ENCODE results near the gene TRHDE. TPM values are rescaled to one million over a fixed set of nuclear protein-coding genes. Genes with fewer than 3 reads are reported as not detected.

The TRHDE gene
- polyA plus RNA-seq, 1 donor from 2014 or later, result not detected

GRCh38 chr12:72323881-72324280, 51.7 kb downstream of the TRHDE start:
- Mint-ChIP-seq H3K36me3 (no peaks in the 10 kb centered on the region), H3K4me3 (no peak overlapping the region), H3K4me1 (no peaks in the 10 kb centered on the region), H3K27me3 (no peaks in the 10 kb centered on the region), H3K9me3 (no peaks in the 10 kb centered on the region), H3K27ac (no peak overlapping the region)

- Mint-ChIP-seq H3K36me3 (no peaks in the 10 kb centered on the region), H3K4me1 (no peaks in the 10 kb centered on the region), H3K27me3 (no peaks in the 10 kb centered on the region), H3K27ac (no peak overlapping the region), H3K4me3 (no peak overlapping the region), H3K9me3 (peaks cover 0 to 1% (median 0%) of the 10 kb centered on the region in 3 donors)
Measured at GRCh38 chr12:72330301-72330700, 58.1 kb downstream of the TRHDE start.

GRCh38 chr12:72330784-72331183, 58.6 kb downstream of the TRHDE start:
- no peaks in the 10 kb centered on the region for H3K4me1 Mint-ChIP-seq
- no peaks in the 10 kb centered on the region for H3K36me3 Mint-ChIP-seq
- H3K27ac Mint-ChIP-seq, result no peak overlapping the region
- H3K4me3 Mint-ChIP-seq, result no peak overlapping the region
- H3K27me3 Mint-ChIP-seq, result no peaks in the 10 kb centered on the region
- peaks cover 0 to 1% (median 0%) of the 10 kb centered on the region in 3 donors for H3K9me3 Mint-ChIP-seq

- Mint-ChIP-seq H3K4me3 (no peak overlapping the region), H3K27me3 (no peaks in the 10 kb centered on the region), H3K36me3 (no peaks in the 10 kb centered on the region), H3K9me3 (peaks cover 0 to under 1% (median 0%) of the 10 kb centered on the region in 3 donors), H3K4me1 (no peaks in the 10 kb centered on the region), H3K27ac (no peak overlapping the region)
Measured at GRCh38 chr12:72337382-72337781, 65.2 kb downstream of the TRHDE start.

- Mint-ChIP-seq H3K27me3 (no peaks in the 10 kb centered on the region), H3K4me3 (no peak overlapping the region), H3K36me3 (no peaks in the 10 kb centered on the region), H3K27ac (no peak overlapping the region), H3K9me3 (no peaks in the 10 kb centered on the region), H3K4me1 (no peaks in the 10 kb centered on the region)
Measured at GRCh38 chr12:72337946-72338345, 65.8 kb downstream of the TRHDE start.

GRCh38 chr12:72338437-72338836, 66.3 kb downstream of the TRHDE start:
- H3K4me3 Mint-ChIP-seq, result no peak overlapping the region
- H3K27me3 Mint-ChIP-seq, result no peaks in the 10 kb centered on the region
- H3K36me3 Mint-ChIP-seq, result no peaks in the 10 kb centered on the region
- H3K4me1 Mint-ChIP-seq, result no peaks in the 10 kb centered on the region
- no peaks in the 10 kb centered on the region for H3K9me3 Mint-ChIP-seq
- H3K27ac Mint-ChIP-seq, result no peak overlapping the region

GRCh38 chr12:72346363-72346944, 74.3 kb downstream of the TRHDE start:
- H3K9me3 Mint-ChIP-seq, result no peaks in the 10 kb centered on the region
- no peaks in the 10 kb centered on the region for H3K36me3 Mint-ChIP-seq
- H3K27ac Mint-ChIP-seq, result no peak overlapping the region
- no peaks in the 10 kb centered on the region for H3K27me3 Mint-ChIP-seq
- no peak overlapping the region for H3K4me3 Mint-ChIP-seq
- no peaks in the 10 kb centered on the region for H3K4me1 Mint-ChIP-seq

- Mint-ChIP-seq H3K4me3 (no peak overlapping the region), H3K36me3 (no peaks in the 10 kb centered on the region), H3K4me1 (no peaks in the 10 kb centered on the region), H3K9me3 (no peaks in the 10 kb centered on the region), H3K27me3 (no peaks in the 10 kb centered on the region), H3K27ac (no peak overlapping the region)
Measured at GRCh38 chr12:72349491-72349890, 77.3 kb downstream of the TRHDE start.

GRCh38 chr12:72359416-72359815, 87.2 kb downstream of the TRHDE start:
- H3K36me3 Mint-ChIP-seq, result no peaks in the 10 kb centered on the region
- no peaks in the 10 kb centered on the region for H3K9me3 Mint-ChIP-seq
- no peaks in the 10 kb centered on the region for H3K27me3 Mint-ChIP-seq
- H3K27ac Mint-ChIP-seq, result no peak overlapping the region
- no peaks in the 10 kb centered on the region for H3K4me1 Mint-ChIP-seq
- no peak overlapping the region for H3K4me3 Mint-ChIP-seq

GRCh38 chr12:72365151-72365550, 93.0 kb downstream of the TRHDE start:
- no peaks in the 10 kb centered on the region for H3K27me3 Mint-ChIP-seq

GRCh38 chr12:72366255-72366654, 94.1 kb downstream of the TRHDE start:
- no peaks in the 10 kb centered on the region for H3K9me3 Mint-ChIP-seq
- H3K36me3 Mint-ChIP-seq, result no peaks in the 10 kb centered on the region
- no peak overlapping the region for H3K27ac Mint-ChIP-seq
- no peaks in the 10 kb centered on the region for H3K4me1 Mint-ChIP-seq
- H3K27me3 Mint-ChIP-seq, result no peaks in the 10 kb centered on the region
- no peak overlapping the region for H3K4me3 Mint-ChIP-seq

More at GRCh38 chr12:72365151-72365550, 93.0 kb downstream of the TRHDE start:
- no peaks in the 10 kb centered on the region for H3K9me3 Mint-ChIP-seq
- H3K36me3 Mint-ChIP-seq, result no peaks in the 10 kb centered on the region
- H3K27ac Mint-ChIP-seq, result no peak overlapping the region
- H3K4me1 Mint-ChIP-seq, result no peaks in the 10 kb centered on the region
- H3K4me3 Mint-ChIP-seq, result no peak overlapping the region

- Mint-ChIP-seq H3K9me3 (no peaks in the 10 kb centered on the region), H3K27ac (no peak overlapping the region), H3K4me3 (no peak overlapping the region), H3K36me3 (no peaks in the 10 kb centered on the region), H3K4me1 (no peaks in the 10 kb centered on the region), H3K27me3 (no peaks in the 10 kb centered on the region)
Measured at GRCh38 chr12:72368298-72368697, 96.1 kb downstream of the TRHDE start.

- H3K4me1 Mint-ChIP-seq, result no peaks in the 10 kb centered on the region
- no peak overlapping the region for H3K4me3 Mint-ChIP-seq
- H3K9me3 Mint-ChIP-seq, result no peaks in the 10 kb centered on the region
- H3K36me3 Mint-ChIP-seq, result no peaks in the 10 kb centered on the region
- no peaks in the 10 kb centered on the region for H3K27me3 Mint-ChIP-seq
- H3K27ac Mint-ChIP-seq, result no peak overlapping the region
Measured at GRCh38 chr12:72368719-72369422, 96.7 kb downstream of the TRHDE start.

GRCh38 chr12:72369423-72369959, 97.3 kb downstream of the TRHDE start:
- H3K4me1 Mint-ChIP-seq, result no peaks in the 10 kb centered on the region
- no peak overlapping the region for H3K4me3 Mint-ChIP-seq

GRCh38 chr12:72380441-72380840, 108.3 kb downstream of the TRHDE start:
- H3K36me3 Mint-ChIP-seq, result no peaks in the 10 kb centered on the region
- H3K4me1 Mint-ChIP-seq, result peaks cover 0 to 1% (median 0%) of the 10 kb centered on the region in 3 donors
- H3K9me3 Mint-ChIP-seq, result peaks cover 0 to 10% (median 2%) of the 10 kb centered on the region in 3 donors
- H3K4me3 Mint-ChIP-seq, result peak overlapping the region in 1 of 4 donors; percentile 53
- H3K27me3 Mint-ChIP-seq, result no peaks in the 10 kb centered on the region
- no peak overlapping the region for H3K27ac Mint-ChIP-seq

More at GRCh38 chr12:72369423-72369959, 97.3 kb downstream of the TRHDE start:
- no peaks in the 10 kb centered on the region for H3K9me3 Mint-ChIP-seq
- H3K27ac Mint-ChIP-seq, result no peak overlapping the region
- H3K27me3 Mint-ChIP-seq, result no peaks in the 10 kb centered on the region
- no peaks in the 10 kb centered on the region for H3K36me3 Mint-ChIP-seq

GRCh38 chr12:72388322-72388721, 116.2 kb downstream of the TRHDE start:
- H3K27ac Mint-ChIP-seq, result no peak overlapping the region
- H3K36me3 Mint-ChIP-seq, result no peaks in the 10 kb centered on the region

More at GRCh38 chr12:72388322-72388721, 116.2 kb downstream of the TRHDE start:
- Mint-ChIP-seq H3K4me1 (no peaks in the 10 kb centered on the region), H3K9me3 (peaks cover 2 to 13% (median 6%) of the 10 kb centered on the region in 3 donors), H3K4me3 (no peak overlapping the region), H3K27me3 (no peaks in the 10 kb centered on the region)

Data from IgD-negative memory B cell (primary cell).